Mammary epithelial cell (primary cell): ENCODE measurements around the gene TOR2A.

Experiments
- EZH2 ChIP-seq: IDR thresholded peaks from 2 replicates; pipeline ENCODE4 v1.6.1; 2012; ENCODE audit warnings: low read length, inconsistent platforms, borderline replicate concordance
- TF ChIP-seq, protein P1 (sequence below), 2 donors: IDR thresholded peaks in 1 of 2; conservative IDR thresholded peaks in 1 of 2; 2 replicates each; pipeline ENCODE4 v1.5.1; 2011 to 2012; ENCODE audit warnings: inconsistent platforms in 2 of 2, low read length in 2 of 2, mild to moderate bottlenecking in 2 of 2, control low read depth in 1 of 2, low read depth in 1 of 2; ENCODE audit not compliant: insufficient read depth in 1 of 2; ENCODE audit errors: extremely low read depth in 1 of 2

GRCh38 chr9:127735530-127736185 lies 564 bp upstream of the TOR2A start:
- TF ChIP-seq, protein P1, sequence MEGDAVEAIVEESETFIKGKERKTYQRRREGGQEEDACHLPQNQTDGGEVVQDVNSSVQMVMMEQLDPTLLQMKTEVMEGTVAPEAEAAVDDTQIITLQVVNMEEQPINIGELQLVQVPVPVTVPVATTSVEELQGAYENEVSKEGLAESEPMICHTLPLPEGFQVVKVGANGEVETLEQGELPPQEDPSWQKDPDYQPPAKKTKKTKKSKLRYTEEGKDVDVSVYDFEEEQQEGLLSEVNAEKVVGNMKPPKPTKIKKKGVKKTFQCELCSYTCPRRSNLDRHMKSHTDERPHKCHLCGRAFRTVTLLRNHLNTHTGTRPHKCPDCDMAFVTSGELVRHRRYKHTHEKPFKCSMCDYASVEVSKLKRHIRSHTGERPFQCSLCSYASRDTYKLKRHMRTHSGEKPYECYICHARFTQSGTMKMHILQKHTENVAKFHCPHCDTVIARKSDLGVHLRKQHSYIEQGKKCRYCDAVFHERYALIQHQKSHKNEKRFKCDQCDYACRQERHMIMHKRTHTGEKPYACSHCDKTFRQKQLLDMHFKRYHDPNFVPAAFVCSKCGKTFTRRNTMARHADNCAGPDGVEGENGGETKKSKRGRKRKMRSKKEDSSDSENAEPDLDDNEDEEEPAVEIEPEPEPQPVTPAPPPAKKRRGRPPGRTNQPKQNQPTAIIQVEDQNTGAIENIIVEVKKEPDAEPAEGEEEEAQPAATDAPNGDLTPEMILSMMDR (conservative IDR thresholded peaks at IDR 0.05 in 1 of 2, IDR thresholded peaks at IDR 0.05 in 1 of 2; ENCODE audit: extremely low read depth in 1 of 2, insufficient read depth in 1 of 2, low read depth in 1 of 2, low read length in 2 of 2), result no peak
- TF ChIP-seq EZH2, result no peak
